KMS-11 (cell line): ENCODE data around the gene CDH13.

ENCODE experiments used
- H2AFZ ChIP-seq: fragments of 200-600 bp; sonication (generic); 2 replicates; pipeline ENCODE4 v1.6.1; 2016; ENCODE audit warnings: antibody characterized with exemption, mixed run types, low read depth
- H3K27ac ChIP-seq: fragments of 200-600 bp; sonication (generic); 2 replicates; pipeline ENCODE4 v1.6.1; 2016; ENCODE audit warnings: mild to moderate bottlenecking, mixed run types
- H3K27me3 ChIP-seq: fragments of 200-600 bp; sonication (generic); 2 replicates; pipeline ENCODE4 v1.6.1; 2017; ENCODE audit warnings: mild to moderate bottlenecking, low read depth, mixed run types, moderate library complexity; ENCODE audit not compliant: insufficient read depth
- H3K36me3 ChIP-seq: fragments of 200-600 bp; sonication (generic); 2 replicates; pipeline ENCODE4 v1.6.1; 2017; ENCODE audit warnings: mild to moderate bottlenecking, mixed run types; ENCODE audit not compliant: insufficient read depth
- H3K4me1 ChIP-seq: fragments of 200-600 bp; sonication (generic); 2 replicates; pipeline ENCODE4 v1.6.1; 2016; ENCODE audit warnings: mild to moderate bottlenecking, low read depth, mixed run types; ENCODE audit not compliant: poor library complexity, severe bottlenecking
- H3K4me2 ChIP-seq: fragments of 200-600 bp; sonication (generic); 2 replicates; pipeline ENCODE4 v1.7.0; 2016; ENCODE audit warnings: mild to moderate bottlenecking, mixed run types
- H3K4me3 ChIP-seq: fragments of 200-600 bp; sonication (generic); IDR thresholded peaks from 2 replicates; pipeline ENCODE4 v1.6.1; 2017; ENCODE audit warnings: low read depth, low read length, mixed read lengths; ENCODE audit not compliant: insufficient read depth
- H3K79me2 ChIP-seq: fragments of 200-600 bp; sonication (generic); 2 replicates; pipeline ENCODE4 v1.6.1; 2016; ENCODE audit warnings: low read depth, mixed run types; ENCODE audit not compliant: insufficient read depth
- H3K9ac ChIP-seq: fragments of 200-600 bp; sonication (generic); 2 replicates; pipeline ENCODE4 v1.6.1; 2016; ENCODE audit warnings: mild to moderate bottlenecking, mixed run types
- H4K20me1 ChIP-seq: fragments of 200-600 bp; sonication (generic); 2 replicates; pipeline ENCODE4 v1.6.1; 2016; ENCODE audit warnings: mild to moderate bottlenecking, mixed run types; ENCODE audit not compliant: insufficient read depth
- TF ChIP-seq, protein P1 (sequence below): fragments of 200-600 bp; sonication (generic); conservative IDR thresholded peaks from 2 replicates; pipeline ENCODE4 v1.6.1; 2017; ENCODE audit warnings: low read depth, mild to moderate bottlenecking, antibody characterized with exemption, low read length, moderate library complexity, mixed read lengths

The CDH13 gene

DNA sequence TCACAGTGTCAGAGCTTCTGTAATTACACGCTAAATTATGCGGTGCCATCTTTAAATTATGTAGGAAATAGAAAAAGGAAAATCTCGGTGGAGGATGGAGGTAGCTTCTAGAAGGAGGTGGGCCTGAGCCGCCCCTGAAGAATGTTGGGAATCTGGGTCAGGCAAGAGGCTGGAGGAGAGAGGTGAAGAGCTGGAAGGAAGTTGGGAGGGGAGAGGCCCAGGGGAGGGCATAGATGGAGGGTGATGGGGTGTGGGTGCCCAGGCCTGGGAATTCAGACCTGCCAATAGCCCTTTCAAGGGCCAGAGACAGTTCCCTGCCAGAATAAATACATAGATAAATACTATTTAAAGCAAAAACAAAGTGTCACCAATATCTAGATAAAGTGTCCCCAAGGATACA lies 766.0 kb downstream of the CDH13 start:
- Histone ChIP-seq H3K9ac (no peak overlapping the region), H3K4me3 (no peak overlapping the region), H3K79me2 (no peaks in the 10 kb centered on the region), H3K4me1 (no peaks in the 10 kb centered on the region), H4K20me1 (no peaks in the 10 kb centered on the region), H3K27me3 (no peaks in the 10 kb centered on the region), H3K36me3 (no peaks in the 10 kb centered on the region), H3K27ac (no peak overlapping the region), H3K4me2 (no peak overlapping the region), H2AFZ (no peak overlapping the region)
- TF ChIP-seq, protein P1, sequence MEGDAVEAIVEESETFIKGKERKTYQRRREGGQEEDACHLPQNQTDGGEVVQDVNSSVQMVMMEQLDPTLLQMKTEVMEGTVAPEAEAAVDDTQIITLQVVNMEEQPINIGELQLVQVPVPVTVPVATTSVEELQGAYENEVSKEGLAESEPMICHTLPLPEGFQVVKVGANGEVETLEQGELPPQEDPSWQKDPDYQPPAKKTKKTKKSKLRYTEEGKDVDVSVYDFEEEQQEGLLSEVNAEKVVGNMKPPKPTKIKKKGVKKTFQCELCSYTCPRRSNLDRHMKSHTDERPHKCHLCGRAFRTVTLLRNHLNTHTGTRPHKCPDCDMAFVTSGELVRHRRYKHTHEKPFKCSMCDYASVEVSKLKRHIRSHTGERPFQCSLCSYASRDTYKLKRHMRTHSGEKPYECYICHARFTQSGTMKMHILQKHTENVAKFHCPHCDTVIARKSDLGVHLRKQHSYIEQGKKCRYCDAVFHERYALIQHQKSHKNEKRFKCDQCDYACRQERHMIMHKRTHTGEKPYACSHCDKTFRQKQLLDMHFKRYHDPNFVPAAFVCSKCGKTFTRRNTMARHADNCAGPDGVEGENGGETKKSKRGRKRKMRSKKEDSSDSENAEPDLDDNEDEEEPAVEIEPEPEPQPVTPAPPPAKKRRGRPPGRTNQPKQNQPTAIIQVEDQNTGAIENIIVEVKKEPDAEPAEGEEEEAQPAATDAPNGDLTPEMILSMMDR = no peak

DNA sequence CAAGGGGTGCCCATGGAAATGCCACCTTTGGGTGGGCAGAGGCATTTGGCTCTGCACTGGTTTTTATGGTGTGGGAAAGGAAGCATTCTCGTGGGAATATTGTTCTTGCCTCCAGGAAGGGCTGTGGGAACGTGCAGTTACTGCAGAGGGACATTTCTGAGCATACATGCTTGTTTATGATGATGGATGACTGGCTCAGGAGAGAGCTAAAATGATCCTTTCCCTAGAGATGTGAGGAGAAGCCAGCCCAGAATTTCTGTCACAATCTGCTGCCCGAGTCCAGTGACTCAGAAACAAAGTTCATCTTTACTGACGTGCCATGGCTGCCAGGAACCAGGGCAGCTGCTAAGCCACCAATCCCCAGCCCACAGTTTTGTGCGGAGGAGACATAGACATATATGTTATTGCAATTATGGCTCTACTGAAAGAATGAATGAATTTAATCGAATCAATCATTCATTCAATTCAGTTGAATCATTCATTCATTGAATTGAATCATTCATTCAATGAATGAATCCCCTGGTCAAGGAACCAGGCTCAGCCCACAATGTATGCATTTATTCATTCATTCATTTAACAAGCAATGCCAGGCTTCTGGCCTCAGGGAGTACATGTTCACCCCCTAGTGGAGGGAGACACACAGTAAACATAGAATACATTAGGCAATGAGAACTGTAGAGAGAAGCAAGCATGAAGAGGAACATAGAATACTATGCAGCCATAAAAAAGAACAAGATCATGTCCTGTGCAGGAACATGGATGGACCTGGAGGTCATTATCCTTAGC lies 766.6 kb downstream of the CDH13 start:
- no peak overlapping the region for H3K4me2 ChIP-seq
- TF ChIP-seq, protein P1 = peak; percentile 39; the same call in 1 of the 2 replicates
- no peak overlapping the region for H3K27ac ChIP-seq
- H3K4me1 ChIP-seq = no peaks in the 10 kb centered on the region
- H3K27me3 ChIP-seq = no peaks in the 10 kb centered on the region
- H2AFZ ChIP-seq = no peak overlapping the region
- H3K79me2 ChIP-seq = no peaks in the 10 kb centered on the region
- no peak overlapping the region for H3K4me3 ChIP-seq
- H4K20me1 ChIP-seq = no peaks in the 10 kb centered on the region
- H3K36me3 ChIP-seq = no peaks in the 10 kb centered on the region
- no peak overlapping the region for H3K9ac ChIP-seq

DNA sequence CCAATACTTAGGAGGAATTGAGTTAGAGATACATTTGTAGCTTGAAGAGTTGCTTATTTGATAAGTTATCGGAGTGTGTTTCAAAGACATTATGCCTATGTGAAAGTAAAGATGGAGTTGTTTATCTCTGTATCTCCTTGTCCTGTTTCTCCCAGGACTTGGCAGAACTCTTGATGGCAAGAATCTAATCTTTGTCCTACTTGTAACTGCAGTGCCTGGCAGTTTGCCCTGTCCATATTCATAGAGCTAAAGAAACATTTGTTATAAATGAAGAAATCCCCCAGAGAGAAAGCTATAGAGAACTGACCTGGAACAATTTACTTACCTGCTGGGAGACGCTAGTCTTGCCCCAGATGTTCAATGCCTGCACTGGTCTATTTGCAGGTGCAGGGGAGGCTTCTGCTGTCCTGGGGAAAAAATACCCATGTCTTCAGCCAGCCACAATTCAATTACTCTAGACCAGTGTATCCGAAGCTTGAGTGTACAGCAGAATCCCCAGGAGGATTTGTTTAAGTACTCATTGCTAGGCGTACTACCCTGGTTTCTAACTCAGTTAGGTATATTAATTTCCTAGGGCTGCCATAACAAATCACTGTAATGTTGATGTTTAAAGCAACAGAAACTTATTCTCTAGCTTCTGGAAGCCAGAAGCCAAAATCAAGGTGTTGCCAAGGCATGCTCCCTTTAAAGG lies 771.0 kb downstream of the CDH13 start:
- no peaks in the 10 kb centered on the region for H3K27me3 ChIP-seq

DNA sequence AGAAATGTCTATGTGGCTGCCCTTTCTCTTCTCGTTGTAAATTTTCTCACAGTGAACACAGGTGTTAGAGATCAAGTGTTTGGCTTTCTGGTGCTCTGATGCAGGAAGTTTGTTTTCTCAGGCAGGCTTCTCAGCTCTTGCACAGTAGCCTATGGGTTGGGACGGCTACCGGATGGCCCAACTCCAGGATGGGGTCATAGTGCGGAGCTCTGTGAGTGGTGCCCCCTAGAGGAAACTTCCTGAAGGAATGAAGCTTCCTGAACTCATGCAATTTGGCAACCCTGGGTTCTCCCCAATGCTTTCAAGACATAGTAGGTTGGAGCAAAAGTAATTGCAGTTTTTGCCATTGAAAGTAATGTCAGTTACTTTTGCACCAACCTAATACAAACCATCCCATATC lies 773.5 kb downstream of the CDH13 start:
- Histone ChIP-seq H3K36me3 (no peaks in the 10 kb centered on the region), H3K4me3 (no peak overlapping the region), H4K20me1 (no peaks in the 10 kb centered on the region), H3K27me3 (no peaks in the 10 kb centered on the region), H3K4me2 (no peak overlapping the region), H3K9ac (no peak overlapping the region), H3K4me1 (no peaks in the 10 kb centered on the region), H3K27ac (no peak overlapping the region), H3K79me2 (no peaks in the 10 kb centered on the region), H2AFZ (no peak overlapping the region)
- TF ChIP-seq, protein P1 = no peak

More for the DNA sequence above, 771.0 kb downstream of the CDH13 start:
- Histone ChIP-seq H3K4me2 (no peak overlapping the region), H3K36me3 (no peaks in the 10 kb centered on the region), H3K9ac (no peak overlapping the region), H4K20me1 (no peaks in the 10 kb centered on the region), H3K4me3 (no peak overlapping the region), H2AFZ (no peak overlapping the region), H3K4me1 (no peaks in the 10 kb centered on the region), H3K79me2 (no peaks in the 10 kb centered on the region), H3K27ac (no peak overlapping the region)
- TF ChIP-seq, protein P1 = no peak
